ENCODE results near the gene PRR16.

- no peak for TF ChIP-seq CTCF (IDR thresholded peaks at IDR 0.05)
- no peak for TF ChIP-seq GRHL2 (CRISPR knock-in tag; IDR thresholded peaks at IDR 0.05; ENCODE audit: insufficient replicate concordance, severe bottlenecking)
- TF ChIP-seq NR1H2 (CRISPR knock-in tag; IDR thresholded peaks at IDR 0.05) = no peak
- TF ChIP-seq ESRRA (CRISPR knock-in tag; IDR thresholded peaks at IDR 0.05; ENCODE audit: borderline replicate concordance) = no peak
- TF ChIP-seq E2F5 (CRISPR knock-in tag; IDR thresholded peaks at IDR 0.05) = no peak
- no peak for TF ChIP-seq E2F4 (CRISPR knock-in tag; IDR thresholded peaks at IDR 0.05; ENCODE audit: borderline replicate concordance, low read depth)
- TF ChIP-seq SMAD3 (CRISPR knock-in tag; IDR thresholded peaks at IDR 0.05; ENCODE audit: borderline replicate concordance) = no peak
- no peak for TF ChIP-seq E2F1 (CRISPR knock-in tag; IDR thresholded peaks at IDR 0.05)
- TF ChIP-seq SMAD4 (CRISPR knock-in tag; IDR thresholded peaks at IDR 0.05) = no peak
- no peak for TF ChIP-seq PREB (CRISPR knock-in tag; IDR thresholded peaks at IDR 0.05; ENCODE audit: borderline replicate concordance)
- TF ChIP-seq ELF4 (CRISPR knock-in tag; IDR thresholded peaks at IDR 0.05; ENCODE audit: low read depth) = no peak
Observed at GRCh38 chr5:120450910-120451309, 13.2 kb upstream of the PRR16 start.

All from WTC11 (cell line).